KMS-11 (cell line): ENCODE data around the gene SFXN2.

Experiments
- H2AFZ ChIP-seq: fragments of 200-600 bp; sonication (generic); 2 replicates; pipeline ENCODE4 v1.6.1; 2016; ENCODE audit warnings: antibody characterized with exemption, mixed run types, low read depth
- H3K27ac ChIP-seq: fragments of 200-600 bp; sonication (generic); 2 replicates; pipeline ENCODE4 v1.6.1; 2016; ENCODE audit warnings: mild to moderate bottlenecking, mixed run types
- H3K27me3 ChIP-seq: fragments of 200-600 bp; sonication (generic); 2 replicates; pipeline ENCODE4 v1.6.1; 2017; ENCODE audit warnings: mild to moderate bottlenecking, low read depth, mixed run types, moderate library complexity; ENCODE audit not compliant: insufficient read depth
- H3K36me3 ChIP-seq: fragments of 200-600 bp; sonication (generic); 2 replicates; pipeline ENCODE4 v1.6.1; 2017; ENCODE audit warnings: mild to moderate bottlenecking, mixed run types; ENCODE audit not compliant: insufficient read depth
- H3K4me1 ChIP-seq: fragments of 200-600 bp; sonication (generic); 2 replicates; pipeline ENCODE4 v1.6.1; 2016; ENCODE audit warnings: mild to moderate bottlenecking, low read depth, mixed run types; ENCODE audit not compliant: poor library complexity, severe bottlenecking
- H3K4me2 ChIP-seq: fragments of 200-600 bp; sonication (generic); 2 replicates; pipeline ENCODE4 v1.7.0; 2016; ENCODE audit warnings: mild to moderate bottlenecking, mixed run types
- H3K4me3 ChIP-seq: fragments of 200-600 bp; sonication (generic); IDR thresholded peaks from 2 replicates; pipeline ENCODE4 v1.6.1; 2017; ENCODE audit warnings: low read depth, low read length, mixed read lengths; ENCODE audit not compliant: insufficient read depth
- H3K79me2 ChIP-seq: fragments of 200-600 bp; sonication (generic); 2 replicates; pipeline ENCODE4 v1.6.1; 2016; ENCODE audit warnings: low read depth, mixed run types; ENCODE audit not compliant: insufficient read depth
- H3K9ac ChIP-seq: fragments of 200-600 bp; sonication (generic); 2 replicates; pipeline ENCODE4 v1.6.1; 2016; ENCODE audit warnings: mild to moderate bottlenecking, mixed run types
- H4K20me1 ChIP-seq: fragments of 200-600 bp; sonication (generic); 2 replicates; pipeline ENCODE4 v1.6.1; 2016; ENCODE audit warnings: mild to moderate bottlenecking, mixed run types; ENCODE audit not compliant: insufficient read depth
- CTCF ChIP-seq: fragments of 200-600 bp; sonication (generic); conservative IDR thresholded peaks from 2 replicates; pipeline ENCODE4 v1.6.1; 2017; ENCODE audit warnings: low read depth, mild to moderate bottlenecking, antibody characterized with exemption, low read length, moderate library complexity, mixed read lengths

The SFXN2 gene

GRCh38 chr10:102761981-102762380 is 47.5 kb downstream of the SFXN2 start:
- no peaks in the 10 kb centered on the region for H3K27me3 ChIP-seq
- TF ChIP-seq CTCF = no peak
- H3K27ac ChIP-seq = no peak overlapping the region
- peaks cover 36% of the 10 kb centered on the region for H3K79me2 ChIP-seq
- H3K4me3 ChIP-seq = no peak overlapping the region
- H3K36me3 ChIP-seq = no peaks in the 10 kb centered on the region
- H3K4me2 ChIP-seq = no peak overlapping the region
- peaks cover 55% of the 10 kb centered on the region for H3K4me1 ChIP-seq
- no peaks in the 10 kb centered on the region for H4K20me1 ChIP-seq
- H3K9ac ChIP-seq = no peak overlapping the region
- no peak overlapping the region for H2AFZ ChIP-seq

- Histone ChIP-seq H2AFZ (no peak overlapping the region), H3K27me3 (no peaks in the 10 kb centered on the region), H3K27ac (no peak overlapping the region), H3K79me2 (peaks cover 36% of the 10 kb centered on the region), H3K4me3 (no peak overlapping the region), H3K36me3 (no peaks in the 10 kb centered on the region), H3K9ac (no peak overlapping the region), H4K20me1 (no peaks in the 10 kb centered on the region), H3K4me2 (no peak overlapping the region), H3K4me1 (peaks cover 60% of the 10 kb centered on the region)
- no peak for TF ChIP-seq CTCF
Observed at GRCh38 chr10:102762401-102763015, 48.1 kb downstream of the SFXN2 start.

GRCh38 chr10:102763037-102763607 is 48.7 kb downstream of the SFXN2 start:
- H4K20me1 ChIP-seq = no peaks in the 10 kb centered on the region
- H3K9ac ChIP-seq = no peak overlapping the region
- TF ChIP-seq CTCF = no peak
- no peaks in the 10 kb centered on the region for H3K27me3 ChIP-seq
- no peak overlapping the region for H2AFZ ChIP-seq
- H3K4me3 ChIP-seq = no peak overlapping the region
- H3K4me2 ChIP-seq = no peak overlapping the region
- no peaks in the 10 kb centered on the region for H3K36me3 ChIP-seq
- H3K27ac ChIP-seq = no peak overlapping the region
- peaks cover 36% of the 10 kb centered on the region for H3K79me2 ChIP-seq
- H3K4me1 ChIP-seq = peaks cover 66% of the 10 kb centered on the region

- H2AFZ ChIP-seq = no peak overlapping the region
Observed at GRCh38 chr10:102764470-102765161, 50.2 kb downstream of the SFXN2 start.

More at GRCh38 chr10:102764470-102765161, 50.2 kb downstream of the SFXN2 start:
- Histone ChIP-seq H3K27ac (peak overlapping the region; percentile 23; the same call in 1 of the 2 replicates), H4K20me1 (no peaks in the 10 kb centered on the region), H3K36me3 (no peaks in the 10 kb centered on the region), H3K4me3 (no peak overlapping the region), H3K9ac (no peak overlapping the region), H3K4me2 (peak overlapping the region; percentile 61; the same call in 1 of the 2 replicates), H3K79me2 (peaks cover 34% of the 10 kb centered on the region), H3K27me3 (no peaks in the 10 kb centered on the region), H3K4me1 (peaks cover 73% of the 10 kb centered on the region)
- TF ChIP-seq CTCF = no peak
